GM12878 (cell line): Measurements from ENCODE around the gene RSRC1. TPM values are rescaled to one million over a fixed set of nuclear protein-coding genes. Genes with fewer than 3 reads are reported as not detected.
A peak's percentile ranks its signal among the peaks of the same experiment; 100 is the strongest.

Experiments used
- ATAC-seq: fragments of 200-7000 bp; cut with Tn5 transposase; 3 replicates; pipeline ENCODE4 v1.9.1; 2020; ENCODE audit warnings: mild to moderate bottlenecking, moderate library complexity
- BruUV-seq: library from RNA; stranded (reverse); fragments of 400-500 nt; replicated peaks from 2 replicates; lab custom pipeline; 2021; lab: Mats Ljungman, UMichigan
- CTCF ChIA-PET: fragments of 300-600 bp; sonication (Branson Sonifier 250); formaldehyde crosslinking; extraction: SDS; loops from one replicate; lab custom pipeline; 2021; ENCODE audit warnings: inconsistent platforms; lab: Yijun Ruan, JAX
- POLR2A ChIA-PET: fragments of 350-600 bp; formaldehyde crosslinking; extraction: SDS; loops from one replicate; lab custom pipeline; 2021; ENCODE audit warnings: inconsistent platforms; lab: Charles Lee
- RAD21 ChIA-PET: fragments of 300-600 bp; sonication (Branson Sonifier 250); formaldehyde crosslinking; loops from one replicate; lab custom pipeline; 2023; ENCODE audit warnings: antibody characterized with exemption; ENCODE audit not compliant: unreplicated experiment; lab: Charles Lee
- SMC1A ChIA-PET: fragments of 300-600 bp; sonication (Branson Sonifier 250); formaldehyde crosslinking; loops from one replicate; lab custom pipeline; 2023; ENCODE audit not compliant: unreplicated experiment, uncharacterized antibody; lab: Charles Lee
- DNase-seq: peaks from one replicate; pipeline ENCODE4 v3.0.0-alpha.2; 2011; ENCODE audit warnings: low read depth, low spot score
- FAIRE-seq: peaks from 3 replicates; lab custom pipeline; 2011; peaks lifted over from hg19 to GRCh38; lab: Jason Lieb, UNC
- H2AFZ ChIP-seq: 2 replicates; pipeline ENCODE4 v1.6.0; 2011; ENCODE audit warnings: low read depth, low read length, control low read depth; ENCODE audit not compliant: control insufficient read depth
- H3K27ac ChIP-seq: 2 replicates; pipeline ENCODE4 v1.5.1; 2011; ENCODE audit warnings: control low read depth; ENCODE audit not compliant: control insufficient read depth, insufficient read depth
- H3K27me3 ChIP-seq, 2 experiments: replicated peaks in 1 of 2; 2 replicates each; pipeline versions ENCODE4 v1.6.0 to v1.6.1; 2011; ENCODE audit warnings: low read length in 1 of 2; ENCODE audit not compliant: control insufficient read depth in 2 of 2, insufficient read depth in 2 of 2
- H3K36me3 ChIP-seq, 2 experiments: 2 replicates each; pipeline ENCODE4 v1.5.1; 2011; ENCODE audit warnings: low read length in 1 of 2; ENCODE audit not compliant: control insufficient read depth in 2 of 2, insufficient read depth in 2 of 2
- H3K4me1 ChIP-seq: 2 replicates; pipeline ENCODE4 v1.6.1; 2011; ENCODE audit warnings: mild to moderate bottlenecking, low read length, moderate library complexity, mixed read lengths; ENCODE audit not compliant: control insufficient read depth, insufficient read depth
- H3K4me2 ChIP-seq: 2 replicates; pipeline ENCODE4 v1.6.0; 2011; ENCODE audit warnings: control low read depth; ENCODE audit not compliant: control insufficient read depth, insufficient read depth
- H3K4me3 ChIP-seq: fragments of 200-600 bp; sonication (generic); 2 replicates; pipeline ENCODE4 v1.5.1; 2016
- H3K79me2 ChIP-seq: 2 replicates; pipeline ENCODE4 v1.6.0; 2011; ENCODE audit warnings: low read length; ENCODE audit not compliant: control insufficient read depth, insufficient read depth
- H3K9ac ChIP-seq: 2 replicates; pipeline ENCODE4 v1.8.0; 2011; ENCODE audit warnings: low read length, control low read depth, mixed read lengths; ENCODE audit not compliant: control insufficient read depth, insufficient read depth
- H3K9me3 ChIP-seq: replicated peaks from 3 replicates; pipeline ENCODE4 v1.5.1; 2011; ENCODE audit warnings: mild to moderate bottlenecking, low read length; ENCODE audit not compliant: control insufficient read depth, insufficient read depth
- H4K20me1 ChIP-seq: 2 replicates; pipeline ENCODE4 v1.6.0; 2011; ENCODE audit not compliant: control insufficient read depth, insufficient read depth
- BCLAF1 ChIP-seq: fragments of 450-650 bp; IDR thresholded peaks from 2 replicates; pipeline ENCODE4 v1.6.1; 2017; ENCODE audit warnings: antibody characterized with exemption, mild to moderate bottlenecking, moderate library complexity
- IRF5 ChIP-seq: fragments of 450-650 bp; IDR thresholded peaks from 2 replicates; pipeline ENCODE4 v1.6.1; 2017; ENCODE audit warnings: borderline replicate concordance
- MLLT1 ChIP-seq: fragments of 450-650 bp; IDR thresholded peaks from 2 replicates; pipeline ENCODE4 v1.6.1; 2016; ENCODE audit warnings: mild to moderate bottlenecking
- PML ChIP-seq: IDR thresholded peaks from 2 replicates; pipeline ENCODE4 v1.6.1; 2012; ENCODE audit warnings: low read length, inconsistent platforms
- POU2F2 ChIP-seq: IDR thresholded peaks from 3 replicates; pipeline ENCODE4 v1.6.1; 2011; ENCODE audit warnings: low read depth, mild to moderate bottlenecking, low read length, borderline replicate concordance
- SIN3A ChIP-seq: IDR thresholded peaks from 2 replicates; pipeline ENCODE4 v1.6.1; 2012; ENCODE audit warnings: low read depth, low read length, improper control_type of control experiment
- USF1 ChIP-seq: IDR thresholded peaks from 2 replicates; pipeline ENCODE4 v1.6.1; 2011; ENCODE audit warnings: borderline replicate concordance, low read depth, mild to moderate bottlenecking, moderate library complexity, mixed read lengths, low read length; ENCODE audit not compliant: insufficient read depth; ENCODE audit errors: extremely low read length
- WGBS: methylation state at CpG from one replicate; pipeline ENCODE4 v1.1.6; 2016; ENCODE audit warnings: low lambda C conversion rate; ENCODE audit not compliant: insufficient replicate concordance, insufficient coverage; ENCODE audit errors: missing lambda C conversion rate; 5-methylcytosine and 5-hydroxymethylcytosine counted together
- in situ Hi-C: fragments of 300-500 bp; cut with MboI; formaldehyde crosslinking; loops from 9 replicates; pipeline ENCODE4 v1.14.3; 2018; ENCODE audit warnings: mixed read lengths
- intact Hi-C: fragments of 100-400 bp; cut with micrococcal nuclease; formaldehyde crosslinking; loops from one replicate; pipeline ENCODE4 v1.14.2; 2022; ENCODE audit not compliant: unreplicated experiment
- polyA plus RNA-seq, 11 experiments: library from polyadenylated mRNA; depleted of rRNA in 4 of 11; unstranded in 6 of 11; stranded (reverse) in 5 of 11; fragments of >200 nt; fragmentation: Nextera tagmentation in 4 of 11; fragmentation: Illumina TruSeq in 1 of 11; extraction: Ambion mirVana in 4 of 11; extraction: Trizol in 1 of 11; gene quantifications; 1 replicate in 1 of 11; 2 replicates in 10 of 11; pipeline versions ENCODE4 v1.2.1 to v1.2.3, GENCODE V29; 2011 to 2016; ENCODE audit warnings: inconsistent platforms in 2 of 11, missing spikeins in 2 of 11, low read depth in 1 of 11
- total RNA-seq, 4 experiments: library from RNA; depleted of rRNA in 3 of 4; stranded (reverse); fragments of >200 nt in 3 of 4; fragmentation: Illumina TruSeq in 1 of 4; extraction: Trizol in 1 of 4; gene quantifications; 2 replicates each; pipeline versions ENCODE4 v1.2.1 to v1.2.3, GENCODE V29; 2013 to 2021

Gene RSRC1
- total and polyA plus RNA-seq, 10 of the 15 experiments (the other 5 are each of a cell fraction or from before 2014, with no cell fraction given) = 16.4 to 85.9 (median 42.0) TPM

- FAIRE-seq = peak; percentile 23
These were observed 294.3 kb downstream of the RSRC1 start for GRCh38 chr3:158404131-158404718.

More at GRCh38 chr3:158404131-158404718, 294.3 kb downstream of the RSRC1 start:
- DNase-seq (no peak), ATAC-seq (no peak)
- Histone ChIP-seq H2AFZ (no peak overlapping the region), H3K4me1 (no peaks in the 10 kb centered on the region), H3K4me3 (no peak overlapping the region), H3K36me3 (no peaks in the 10 kb centered on the region), H3K27me3 (no peaks in the 10 kb centered on the region), H3K9me3 (no peaks in the 10 kb centered on the region; the same call in 2 of the 3 replicates), H4K20me1 (no peaks in the 10 kb centered on the region), H3K9ac (no peak overlapping the region), H3K27ac (no peak overlapping the region), H3K79me2 (no peaks in the 10 kb centered on the region), H3K4me2 (no peak overlapping the region)
- ChIA-PET SMC1A (interaction anchor here (0.8 to 2.2 kb wide), 2 partner anchors 16 to 33 kb away, joined by 3 to 8 read pairs; no protein-coding TSS in a partner anchor), RAD21 (no interaction called here), CTCF (interaction anchor here (1.4 kb wide), 1 partner anchor 20 kb away, joined by 3 read pairs; no protein-coding TSS in a partner anchor), POLR2A (no interaction called here)
- 100% methylated on average over 1 of the region's 1 CpG for WGBS
- TF ChIP-seq MLLT1 (no peak), USF1 (no peak), PML (no peak), IRF5 (no peak), SIN3A (no peak), POU2F2 (no peak), BCLAF1 (no peak)
- intact Hi-C loops (no loop called here), in situ Hi-C loops (no loop called here)
- BruUV-seq = no TSS peak
